DMS79 (cell line): Measurements from ENCODE around the gene RABGAP1.

Experiments used
- DNase-seq: peaks from one replicate; lab custom pipeline; 2025; lab: John Stamatoyannopoulos, UW

Gene RABGAP1

GRCh38 chr9:122944960-122945888 lies 4.4 kb downstream of the RABGAP1 start:
- no peak for DNase-seq

GRCh38 chr9:122946461-122947005 lies 5.7 kb downstream of the RABGAP1 start:
- no peak for DNase-seq

GRCh38 chr9:122948313-122948712 lies 7.5 kb downstream of the RABGAP1 start:
- no peak for DNase-seq

GRCh38 chr9:122949696-122950095 lies 8.9 kb downstream of the RABGAP1 start:
- no peak for DNase-seq

- no peak for DNase-seq
Observed at GRCh38 chr9:122950263-122950662, 9.4 kb downstream of the RABGAP1 start.

GRCh38 chr9:122951056-122951455 lies 10.2 kb downstream of the RABGAP1 start:
- DNase-seq = no peak

GRCh38 chr9:122954253-122954691 lies 13.5 kb downstream of the RABGAP1 start:
- DNase-seq = no peak

- no peak for DNase-seq
Observed at GRCh38 chr9:122955961-122956360, 15.1 kb downstream of the RABGAP1 start.

- DNase-seq = no peak
Observed at GRCh38 chr9:122961139-122961538, 20.3 kb downstream of the RABGAP1 start.

- no peak for DNase-seq
Observed at GRCh38 chr9:122975196-122975595, 34.4 kb downstream of the RABGAP1 start.

GRCh38 chr9:122978601-122979000 lies 37.8 kb downstream of the RABGAP1 start:
- DNase-seq = no peak

- DNase-seq = no peak
Observed at GRCh38 chr9:122986010-122986409, 45.2 kb downstream of the RABGAP1 start.

- no peak for DNase-seq
Observed at GRCh38 chr9:122988141-122988540, 47.3 kb downstream of the RABGAP1 start.

GRCh38 chr9:122988920-122989621 lies 48.3 kb downstream of the RABGAP1 start:
- no peak for DNase-seq

- DNase-seq = no peak
Observed at GRCh38 chr9:122991370-122991830, 50.6 kb downstream of the RABGAP1 start.

GRCh38 chr9:122996586-122996985 lies 55.8 kb downstream of the RABGAP1 start:
- DNase-seq = no peak

- no peak for DNase-seq
Observed at GRCh38 chr9:122998448-122998847, 57.6 kb downstream of the RABGAP1 start.

- DNase-seq = no peak
Observed at GRCh38 chr9:123000371-123001068, 59.7 kb downstream of the RABGAP1 start.

- DNase-seq = no peak
Observed at GRCh38 chr9:123002754-123003153, 61.9 kb downstream of the RABGAP1 start.

- DNase-seq = no peak
Observed at GRCh38 chr9:123003466-123003865, 62.6 kb downstream of the RABGAP1 start.

- no peak for DNase-seq
Observed at GRCh38 chr9:123005964-123006363, 65.1 kb downstream of the RABGAP1 start.

GRCh38 chr9:123007269-123007668 lies 66.4 kb downstream of the RABGAP1 start:
- DNase-seq = no peak
